ENCODE measurements around the gene RPL18.

DNA sequence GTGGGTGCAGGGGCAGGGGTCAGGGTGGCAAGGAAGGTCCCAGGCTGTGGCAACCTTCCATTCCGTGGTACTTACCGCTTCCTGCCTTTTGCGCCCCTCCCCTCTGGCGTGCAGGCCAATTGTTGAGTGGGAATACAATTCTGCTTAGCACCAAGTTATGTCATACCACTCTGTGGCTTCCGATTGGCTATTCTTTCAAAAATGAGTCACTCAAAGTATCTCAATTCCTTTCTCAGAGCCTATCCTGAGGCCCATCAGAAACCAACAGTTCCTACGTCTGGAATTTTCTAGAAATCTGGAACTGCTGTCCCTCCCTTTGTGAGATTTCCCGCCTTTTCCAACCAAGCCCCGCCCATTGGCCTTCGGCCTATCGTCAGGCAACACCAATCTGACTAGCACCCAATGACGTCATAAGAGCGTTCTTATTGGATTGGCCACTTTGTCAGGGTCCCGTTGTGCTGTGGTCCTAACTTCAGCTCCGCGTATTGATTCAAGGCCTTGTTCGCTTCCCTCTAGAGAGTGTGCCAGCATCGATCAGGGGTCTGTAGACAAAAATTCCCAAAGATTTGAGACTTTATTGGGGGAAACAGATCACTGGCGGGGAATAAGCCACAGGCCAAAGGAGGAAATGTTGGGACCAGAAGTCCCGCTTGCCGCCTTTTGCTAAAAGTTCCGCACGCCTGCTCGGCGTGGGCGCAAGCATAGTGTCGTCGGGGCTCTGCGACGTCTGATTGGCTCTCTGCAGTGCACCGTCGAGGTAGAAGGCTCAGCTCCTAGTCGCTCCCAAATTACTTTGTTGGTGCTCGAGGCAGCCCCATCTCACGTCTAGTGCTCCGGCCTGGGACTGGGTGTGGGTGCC lies 42.1 kb upstream of the RPL18 start:
- no peak for TF ChIP-seq THAP7 (CRISPR knock-in tag; IDR thresholded peaks at IDR 0.05)
- no peak for TF ChIP-seq HMG20B (CRISPR knock-in tag; IDR thresholded peaks at IDR 0.05)
- TF ChIP-seq, protein P1, sequence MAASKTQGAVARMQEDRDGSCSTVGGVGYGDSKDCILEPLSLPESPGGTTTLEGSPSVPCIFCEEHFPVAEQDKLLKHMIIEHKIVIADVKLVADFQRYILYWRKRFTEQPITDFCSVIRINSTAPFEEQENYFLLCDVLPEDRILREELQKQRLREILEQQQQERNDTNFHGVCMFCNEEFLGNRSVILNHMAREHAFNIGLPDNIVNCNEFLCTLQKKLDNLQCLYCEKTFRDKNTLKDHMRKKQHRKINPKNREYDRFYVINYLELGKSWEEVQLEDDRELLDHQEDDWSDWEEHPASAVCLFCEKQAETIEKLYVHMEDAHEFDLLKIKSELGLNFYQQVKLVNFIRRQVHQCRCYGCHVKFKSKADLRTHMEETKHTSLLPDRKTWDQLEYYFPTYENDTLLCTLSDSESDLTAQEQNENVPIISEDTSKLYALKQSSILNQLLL (CRISPR knock-in tag; IDR thresholded peaks at IDR 0.05; ENCODE audit: borderline replicate concordance), result no peak
- no peak for TF ChIP-seq YBX1 (IDR thresholded peaks at IDR 0.05)
- no peak for TF ChIP-seq PHF8 (IDR thresholded peaks at IDR 0.05; ENCODE audit: borderline replicate concordance, low read length)
- TF ChIP-seq HMGXB4 (CRISPR knock-in tag; IDR thresholded peaks at IDR 0.05), result no peak
- no peak for TF ChIP-seq RAD21 (CRISPR knock-in tag; conservative IDR thresholded peaks at IDR 0.05 in 1 of 2, IDR thresholded peaks at IDR 0.05 in 1 of 2)
- TF ChIP-seq EZH2 (IDR thresholded peaks at IDR 0.05; ENCODE audit: borderline replicate concordance, low read depth, low read length), result no peak
- TF ChIP-seq FOXK2 (conservative IDR thresholded peaks at IDR 0.05 in 1 of 2, IDR thresholded peaks at IDR 0.05 in 1 of 2; ENCODE audit: low read depth in 2 of 2), result no peak
- no peak for TF ChIP-seq POLR2A (conservative IDR thresholded peaks at IDR 0.05)
- TF ChIP-seq MEF2D (tag; conservative IDR thresholded peaks at IDR 0.05; ENCODE audit: low read depth), result no peak
- TF ChIP-seq ZKSCAN1 (IDR thresholded peaks at IDR 0.05; ENCODE audit: low read depth, low read length), result no peak
- no peak for TF ChIP-seq POLR2AphosphoS5 (IDR thresholded peaks at IDR 0.05; ENCODE audit: control insufficient read depth, insufficient read depth, low read depth, low read length)

Measured in K562 (cell line).